ENCODE results near the gene GPRIN3.

GPRIN3 gene

DNA sequence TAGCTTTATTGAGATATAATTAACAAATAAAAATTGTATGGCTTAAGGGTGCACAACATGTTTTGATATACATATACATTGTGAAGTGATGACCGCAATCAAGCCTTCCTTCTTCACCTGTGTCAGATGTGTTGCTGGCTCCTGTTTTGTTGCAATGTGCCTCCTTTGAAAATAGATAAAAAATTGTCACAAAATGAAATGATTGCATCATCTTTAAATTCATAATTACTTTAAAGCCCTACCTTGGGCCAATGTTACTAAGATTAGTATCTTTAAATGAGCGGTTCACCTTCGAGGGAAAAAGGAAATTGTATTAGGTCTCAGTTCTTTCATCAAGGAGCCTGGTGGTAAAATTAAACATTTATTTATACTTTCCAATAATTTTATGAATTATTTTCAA lies 77.3 kb downstream of the GPRIN3 start:
- Histone ChIP-seq H3K27me3 (replicated peaks; ENCODE audit: control insufficient read depth, insufficient read depth, low read length) (no peaks in the 10 kb centered on the region), H3K4me3 (replicated peaks; ENCODE audit: low read depth, low read length) (no peak overlapping the region), H3K36me3 (ENCODE audit: control insufficient read depth, insufficient read depth, low read length) (no peaks in the 10 kb centered on the region)
- no peak for DNase-seq (ENCODE audit: extremely low read depth, insufficient read length)
- TF ChIP-seq, protein P1, sequence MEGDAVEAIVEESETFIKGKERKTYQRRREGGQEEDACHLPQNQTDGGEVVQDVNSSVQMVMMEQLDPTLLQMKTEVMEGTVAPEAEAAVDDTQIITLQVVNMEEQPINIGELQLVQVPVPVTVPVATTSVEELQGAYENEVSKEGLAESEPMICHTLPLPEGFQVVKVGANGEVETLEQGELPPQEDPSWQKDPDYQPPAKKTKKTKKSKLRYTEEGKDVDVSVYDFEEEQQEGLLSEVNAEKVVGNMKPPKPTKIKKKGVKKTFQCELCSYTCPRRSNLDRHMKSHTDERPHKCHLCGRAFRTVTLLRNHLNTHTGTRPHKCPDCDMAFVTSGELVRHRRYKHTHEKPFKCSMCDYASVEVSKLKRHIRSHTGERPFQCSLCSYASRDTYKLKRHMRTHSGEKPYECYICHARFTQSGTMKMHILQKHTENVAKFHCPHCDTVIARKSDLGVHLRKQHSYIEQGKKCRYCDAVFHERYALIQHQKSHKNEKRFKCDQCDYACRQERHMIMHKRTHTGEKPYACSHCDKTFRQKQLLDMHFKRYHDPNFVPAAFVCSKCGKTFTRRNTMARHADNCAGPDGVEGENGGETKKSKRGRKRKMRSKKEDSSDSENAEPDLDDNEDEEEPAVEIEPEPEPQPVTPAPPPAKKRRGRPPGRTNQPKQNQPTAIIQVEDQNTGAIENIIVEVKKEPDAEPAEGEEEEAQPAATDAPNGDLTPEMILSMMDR (IDR thresholded peaks at IDR 0.05; ENCODE audit: insufficient read depth, low read length, poor library complexity, severe bottlenecking), result no peak

GRCh38 chr4:89226665-89227574 lies 80.7 kb downstream of the GPRIN3 start:
- peak; percentile 10 for DNase-seq (ENCODE audit: extremely low read depth, insufficient read length)
- Histone ChIP-seq H3K4me3 (replicated peaks; ENCODE audit: low read depth, low read length) (no peak overlapping the region), H3K36me3 (ENCODE audit: control insufficient read depth, insufficient read depth, low read length) (no peaks in the 10 kb centered on the region), H3K27me3 (replicated peaks; ENCODE audit: control insufficient read depth, insufficient read depth, low read length) (no peaks in the 10 kb centered on the region)
- TF ChIP-seq, protein P1 (IDR thresholded peaks at IDR 0.05; ENCODE audit: insufficient read depth, low read length, poor library complexity, severe bottlenecking), result peak; percentile 80

DNA sequence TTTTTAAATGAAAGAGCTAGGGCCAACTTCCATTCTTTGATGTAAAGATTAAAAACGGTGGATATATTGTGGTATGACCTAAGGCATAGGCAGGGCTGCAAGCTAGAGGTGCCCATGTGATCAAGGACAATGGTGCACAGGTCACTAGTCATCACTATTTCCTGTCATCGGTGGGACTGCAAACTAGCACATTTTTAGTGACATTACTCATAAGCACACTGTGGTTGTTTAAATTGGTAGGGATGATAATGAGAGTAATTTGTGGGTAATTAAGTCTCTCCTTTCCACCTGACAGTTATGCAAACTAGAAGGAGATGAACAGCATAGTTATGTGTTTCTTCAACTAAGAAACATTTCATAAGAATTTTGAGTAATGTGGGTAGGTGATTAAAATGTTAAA lies 85.4 kb downstream of the GPRIN3 start:
- Histone ChIP-seq H3K36me3 (ENCODE audit: control insufficient read depth, insufficient read depth, low read length) (no peaks in the 10 kb centered on the region), H3K4me3 (replicated peaks; ENCODE audit: low read depth, low read length) (no peak overlapping the region), H3K27me3 (replicated peaks; ENCODE audit: control insufficient read depth, insufficient read depth, low read length) (no peaks in the 10 kb centered on the region)
- peak; percentile 12 for DNase-seq (ENCODE audit: extremely low read depth, insufficient read length)
- TF ChIP-seq, protein P1 (IDR thresholded peaks at IDR 0.05; ENCODE audit: insufficient read depth, low read length, poor library complexity, severe bottlenecking), result no peak

GRCh38 chr4:89221167-89221867 lies 86.3 kb downstream of the GPRIN3 start:
- TF ChIP-seq, protein P1 (IDR thresholded peaks at IDR 0.05; ENCODE audit: insufficient read depth, low read length, poor library complexity, severe bottlenecking), result no peak
- H3K27me3 ChIP-seq (replicated peaks; ENCODE audit: control insufficient read depth, insufficient read depth, low read length), result no peaks in the 10 kb centered on the region
- H3K4me3 ChIP-seq (replicated peaks; ENCODE audit: low read depth, low read length), result no peak overlapping the region
- H3K36me3 ChIP-seq (ENCODE audit: control insufficient read depth, insufficient read depth, low read length), result no peaks in the 10 kb centered on the region
- no peak for DNase-seq (ENCODE audit: extremely low read depth, insufficient read length)

DNA sequence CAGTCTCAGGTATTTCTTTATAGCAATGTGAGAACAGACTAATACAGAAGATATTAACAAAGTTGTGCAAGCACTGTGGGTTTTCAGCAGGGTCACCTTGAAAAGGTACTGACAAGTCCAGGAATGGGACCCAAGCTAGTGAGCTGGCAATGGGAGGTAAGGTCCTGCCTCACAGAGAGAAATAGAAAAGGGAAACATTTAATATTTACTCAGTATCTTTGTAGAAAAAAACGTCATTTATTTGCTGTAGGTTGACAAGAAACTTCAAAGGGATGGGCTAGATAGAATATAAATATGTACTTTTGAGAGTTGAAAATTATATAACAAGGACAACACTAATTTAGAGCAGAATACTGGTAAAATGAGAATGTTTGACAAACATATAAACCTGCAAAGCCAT lies 89.0 kb downstream of the GPRIN3 start:
- Histone ChIP-seq H3K4me3 (replicated peaks; ENCODE audit: low read depth, low read length) (no peak overlapping the region), H3K27me3 (replicated peaks; ENCODE audit: control insufficient read depth, insufficient read depth, low read length) (no peaks in the 10 kb centered on the region), H3K36me3 (ENCODE audit: control insufficient read depth, insufficient read depth, low read length) (no peaks in the 10 kb centered on the region)
- TF ChIP-seq, protein P1 (IDR thresholded peaks at IDR 0.05; ENCODE audit: insufficient read depth, low read length, poor library complexity, severe bottlenecking), result no peak
- no peak for DNase-seq (ENCODE audit: extremely low read depth, insufficient read length)

Data from GM06990 (cell line).